ENCODE measurements around the gene MYRFL. TPM values are rescaled to one million over a fixed set of nuclear protein-coding genes. Genes with fewer than 3 reads are reported as not detected.

Gene MYRFL
- total and polyA plus RNA-seq, 10 donors = 0.04 to 0.44 (median 0.20) TPM; not detected in 5

DNA sequence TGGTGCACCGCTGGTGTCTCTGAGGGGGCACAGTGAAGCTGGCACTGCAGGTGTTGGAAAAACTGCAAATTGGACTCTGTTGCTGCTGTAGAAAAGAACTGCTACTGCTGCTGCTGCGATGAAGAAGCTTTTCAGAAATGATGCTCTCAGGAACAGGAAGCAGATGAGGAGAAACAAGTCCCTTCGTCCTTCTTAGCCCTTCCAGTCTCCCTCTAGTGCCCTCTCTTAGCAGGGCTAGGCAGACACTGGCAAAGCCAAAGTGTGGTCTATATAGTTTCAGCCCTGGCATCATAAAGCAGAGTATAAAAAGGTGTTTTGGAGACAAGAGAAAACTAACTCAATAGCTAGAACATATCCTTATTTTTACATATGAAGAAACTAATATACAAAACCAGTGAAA, 174.5 kb downstream of the MYRFL start:
- no peak overlapping the region for H3K4me3 ChIP-seq
- no peak for DNase-seq
- no peaks in the 10 kb centered on the region for H3K4me1 ChIP-seq
- peaks cover 0 to 3% (median 0%) of the 10 kb centered on the region in 7 donors for H3K27me3 ChIP-seq (replicated peaks in 1 of 7)
- 35 to 71% (median 58%) methylated on average over 3 of the region's 3 CpGs for WGBS, 5 donors
- no peaks in the 10 kb centered on the region for H3K36me3 ChIP-seq
- intact Hi-C loops (cut with DNase I; ENCODE audit: low total_unique reads) = no loop called here
- H3K9me3 ChIP-seq = no peaks in the 10 kb centered on the region
- no peak for TF ChIP-seq POLR2AphosphoS5 (IDR thresholded peaks at IDR 0.05)
- TF ChIP-seq, protein P1, sequence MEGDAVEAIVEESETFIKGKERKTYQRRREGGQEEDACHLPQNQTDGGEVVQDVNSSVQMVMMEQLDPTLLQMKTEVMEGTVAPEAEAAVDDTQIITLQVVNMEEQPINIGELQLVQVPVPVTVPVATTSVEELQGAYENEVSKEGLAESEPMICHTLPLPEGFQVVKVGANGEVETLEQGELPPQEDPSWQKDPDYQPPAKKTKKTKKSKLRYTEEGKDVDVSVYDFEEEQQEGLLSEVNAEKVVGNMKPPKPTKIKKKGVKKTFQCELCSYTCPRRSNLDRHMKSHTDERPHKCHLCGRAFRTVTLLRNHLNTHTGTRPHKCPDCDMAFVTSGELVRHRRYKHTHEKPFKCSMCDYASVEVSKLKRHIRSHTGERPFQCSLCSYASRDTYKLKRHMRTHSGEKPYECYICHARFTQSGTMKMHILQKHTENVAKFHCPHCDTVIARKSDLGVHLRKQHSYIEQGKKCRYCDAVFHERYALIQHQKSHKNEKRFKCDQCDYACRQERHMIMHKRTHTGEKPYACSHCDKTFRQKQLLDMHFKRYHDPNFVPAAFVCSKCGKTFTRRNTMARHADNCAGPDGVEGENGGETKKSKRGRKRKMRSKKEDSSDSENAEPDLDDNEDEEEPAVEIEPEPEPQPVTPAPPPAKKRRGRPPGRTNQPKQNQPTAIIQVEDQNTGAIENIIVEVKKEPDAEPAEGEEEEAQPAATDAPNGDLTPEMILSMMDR (IDR thresholded peaks at IDR 0.05 in 8 of 11, conservative IDR thresholded peaks at IDR 0.05 in 3 of 11) = no peak
- TF ChIP-seq POLR2A (IDR thresholded peaks at IDR 0.05) = no peak
- no peak overlapping the region for H3K27ac ChIP-seq

DNA sequence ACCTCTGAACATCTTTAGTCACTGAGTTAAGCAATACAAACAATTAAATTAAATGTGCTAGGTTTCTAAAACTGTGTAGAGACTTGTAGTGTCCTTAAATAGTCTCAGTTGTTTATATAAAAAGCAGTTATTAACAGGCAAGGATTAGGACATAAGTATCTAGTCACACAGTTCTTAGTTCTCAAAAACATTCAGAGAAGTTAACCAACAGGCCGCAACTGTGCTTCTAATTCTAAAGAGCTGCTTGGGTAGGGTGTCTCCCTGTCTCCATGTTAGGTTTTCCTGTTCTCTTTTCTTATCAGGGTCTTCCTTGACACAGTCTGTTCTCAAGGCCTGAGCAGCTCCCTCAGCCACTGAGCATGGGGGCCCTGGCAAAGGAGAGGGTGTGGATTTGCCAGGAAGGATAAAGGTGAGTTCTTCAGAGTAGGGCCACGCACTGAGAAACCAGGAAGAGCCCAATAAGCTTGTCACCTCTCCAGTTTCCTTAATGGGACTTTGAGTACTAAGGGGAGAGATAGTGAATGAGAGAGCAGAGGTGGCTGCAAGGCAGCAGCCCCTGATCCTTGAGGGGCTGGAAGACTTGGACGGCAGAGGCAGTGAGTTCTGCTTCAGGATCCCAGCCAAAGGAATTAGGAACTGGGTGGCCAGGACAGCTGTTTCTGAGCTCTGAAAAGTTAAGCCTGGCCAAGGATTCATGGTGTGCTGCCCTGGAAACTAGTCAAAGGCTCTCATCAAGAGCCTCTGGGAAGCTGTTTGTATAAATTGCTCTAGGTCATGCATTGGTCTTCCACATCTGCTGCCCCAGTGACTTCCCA, 177.3 kb downstream of the MYRFL start:
- Histone ChIP-seq H3K4me3 (no peak overlapping the region), H3K27me3 (replicated peaks in 1 of 7) (peaks cover 0 to 3% (median 0%) of the 10 kb centered on the region in 7 donors), H3K9me3 (peaks cover 0 to 13% (median 6%) of the 10 kb centered on the region in 8 donors), H3K27ac (no peak overlapping the region), H3K4me1 (no peaks in the 10 kb centered on the region), H3K36me3 (no peaks in the 10 kb centered on the region)
- 67 to 78% (median 77%) methylated on average over 3 of the region's 3 CpGs for WGBS, 5 donors
- intact Hi-C loops (cut with DNase I; ENCODE audit: low total_unique reads) = no loop called here
- DNase-seq = no peak
- no peak for TF ChIP-seq POLR2A (IDR thresholded peaks at IDR 0.05)
- TF ChIP-seq, protein P1 (IDR thresholded peaks at IDR 0.05 in 8 of 11, conservative IDR thresholded peaks at IDR 0.05 in 3 of 11) = no peak

DNA sequence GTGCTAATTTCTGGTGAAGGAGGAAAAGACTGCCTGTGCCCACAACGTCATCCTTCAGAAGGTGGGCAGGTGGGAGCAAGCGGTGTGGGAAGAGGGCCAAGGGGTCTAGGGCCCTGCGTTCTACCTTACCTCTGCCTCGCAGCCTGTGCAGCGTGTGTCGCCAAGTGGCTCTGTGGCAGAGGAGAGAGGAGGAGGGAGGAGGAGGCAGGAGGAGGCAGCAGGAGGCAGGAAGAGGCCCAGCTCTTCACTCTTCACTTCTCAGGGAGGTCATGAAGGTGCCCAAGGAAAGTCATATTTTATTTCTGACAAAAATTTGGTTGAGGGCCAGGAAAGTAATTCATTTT, 177.9 kb downstream of the MYRFL start:
- no peak for DNase-seq
- peaks cover 0 to 3% (median 0%) of the 10 kb centered on the region in 7 donors for H3K27me3 ChIP-seq (replicated peaks in 1 of 7)
- H3K4me3 ChIP-seq = no peak overlapping the region
- no peak overlapping the region for H3K27ac ChIP-seq
- no peak for TF ChIP-seq POLR2AphosphoS5 (IDR thresholded peaks at IDR 0.05)
- TF ChIP-seq, protein P1 (IDR thresholded peaks at IDR 0.05 in 8 of 11, conservative IDR thresholded peaks at IDR 0.05 in 3 of 11) = no peak
- no peak for TF ChIP-seq POLR2A (IDR thresholded peaks at IDR 0.05)
- H3K36me3 ChIP-seq = no peaks in the 10 kb centered on the region
- no peaks in the 10 kb centered on the region for H3K4me1 ChIP-seq
- intact Hi-C loops (cut with DNase I; ENCODE audit: low total_unique reads) = no loop called here
- WGBS, 5 donors = 53 to 64% (median 57%) methylated on average over 6 of the region's 6 CpGs
- H3K9me3 ChIP-seq = peaks cover 3 to 19% (median 12%) of the 10 kb centered on the region in 8 donors

DNA sequence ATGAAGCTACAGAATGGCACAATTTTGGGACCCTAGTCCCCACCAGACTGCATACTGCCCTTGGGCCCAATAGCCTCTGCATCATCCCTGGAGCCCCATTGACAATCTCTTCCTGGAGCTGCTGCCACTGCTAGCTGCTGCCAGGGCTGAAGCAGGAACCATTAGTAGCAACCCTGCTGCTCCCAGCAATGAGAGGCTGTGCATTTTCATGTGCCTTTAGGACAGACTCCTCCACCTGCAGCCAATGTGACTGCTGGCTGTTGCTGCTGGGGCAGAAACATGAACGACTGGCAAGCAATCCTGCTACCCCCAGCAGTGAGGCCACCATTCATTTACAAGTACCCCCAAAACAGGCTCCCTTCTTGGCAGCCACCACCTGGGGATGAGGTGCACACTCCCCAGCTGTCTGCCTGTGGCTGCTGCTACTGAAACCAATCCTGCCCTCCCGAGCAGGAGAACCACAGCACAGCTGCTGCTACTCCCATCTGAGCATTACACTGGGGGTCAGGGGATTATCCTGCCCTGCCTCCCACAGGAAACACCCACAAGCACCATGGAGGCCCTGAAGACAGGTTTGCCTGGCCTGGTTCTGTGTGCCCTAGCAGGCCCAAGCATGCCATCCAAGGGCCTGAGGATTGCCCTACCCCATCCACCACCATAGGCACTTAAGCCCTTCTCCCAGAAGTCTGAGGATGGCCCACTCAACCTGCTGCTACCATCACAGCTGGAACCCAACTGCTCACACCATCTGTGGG, 181.0 kb downstream of the MYRFL start:
- intact Hi-C loops (cut with DNase I; ENCODE audit: low total_unique reads) = no loop called here
- Histone ChIP-seq H3K27me3 (replicated peaks in 1 of 7) (peaks cover 0 to 3% (median 0%) of the 10 kb centered on the region in 7 donors), H3K4me1 (no peaks in the 10 kb centered on the region), H3K4me3 (no peak overlapping the region), H3K36me3 (no peaks in the 10 kb centered on the region), H3K9me3 (peaks cover 3 to 50% (median 39%) of the 10 kb centered on the region in 8 donors), H3K27ac (no peak overlapping the region)
- peak; percentile 49 for DNase-seq
- WGBS, 5 donors = 50 to 83% (median 69%) methylated on average over 1 to 2 of the region's 2 CpGs
- TF ChIP-seq, protein P1 (IDR thresholded peaks at IDR 0.05 in 8 of 11, conservative IDR thresholded peaks at IDR 0.05 in 3 of 11) = no peak
- TF ChIP-seq POLR2A (IDR thresholded peaks at IDR 0.05) = no peak
- no peak for TF ChIP-seq POLR2AphosphoS5 (IDR thresholded peaks at IDR 0.05)

All from spleen (tissue), 11 donors.